HCT116 (cell line): Measurements from ENCODE around the gene KLHL2. TPM values are rescaled to one million over a fixed set of nuclear protein-coding genes. Genes with fewer than 3 reads are reported as not detected.
"Not testable (repeated sequence)": the region's sequence is repeated elsewhere in the genome, so short reads cannot be mapped to it uniquely, and the experiment has no call there.

Experiments
- ATAC-seq: fragments of 200-7000 bp; cut with Tn5 transposase; 2 replicates; pipeline ENCODE4 v1.9.1; 2020; ENCODE audit warnings: mild to moderate bottlenecking, moderate library complexity
- BruUV-seq: library from RNA; stranded (reverse); fragments of 400-500 nt; replicated peaks from 2 replicates; lab custom pipeline; 2021; lab: Mats Ljungman, UMichigan
- CTCF ChIA-PET: fragments of 300-600 bp; sonication (Branson Sonifier 250); formaldehyde crosslinking; loops from one replicate; lab custom pipeline; 2021; ENCODE audit warnings: antibody characterized with exemption; lab: Charles Lee
- POLR2A ChIA-PET: fragments of 300-600, 350-600 bp; sonication (Branson Sonifier 250); formaldehyde crosslinking; loops from one replicate; lab custom pipeline; 2021; ENCODE audit warnings: antibody characterized with exemption; lab: Charles Lee
- RAD21 ChIA-PET, 2 experiments: fragments of 300-600 bp; sonication (Branson Sonifier 250); formaldehyde crosslinking; loops; one replicate each; lab custom pipeline; 2023; ENCODE audit warnings: low total read pairs in 2 of 2; ENCODE audit not compliant: uncharacterized antibody in 2 of 2, unreplicated experiment in 2 of 2, low non-redundant PET in 1 of 2; lab: Charles Lee
- DNase-seq: peaks from one replicate; pipeline ENCODE4 v3.0.0-alpha.2; 2010; ENCODE audit warnings: low read depth, low spot score
- H2AFZ ChIP-seq: fragments of 200-600 bp; shearing (Covaris generic), sonication (generic); 2 replicates; pipeline ENCODE4 v1.6.1; 2017; ENCODE audit warnings: low read depth, mixed run types, mixed read lengths, antibody characterized with exemption, low read length; ENCODE audit not compliant: poor library complexity, severe bottlenecking
- H3K27ac ChIP-seq: 2 replicates; pipeline ENCODE4 v1.5.1; 2012; ENCODE audit warnings: low read depth, low read length
- H3K27me3 ChIP-seq: fragments of 200-600 bp; sonication (generic); 2 replicates; pipeline ENCODE4 v1.6.1; 2016; ENCODE audit warnings: mixed run types, low read length, mixed read lengths; ENCODE audit not compliant: insufficient read depth
- H3K36me3 ChIP-seq, 2 experiments: fragments of 200-500 bp in 1 of 2; fragments of 200-600 bp in 1 of 2; sonication (Bioruptor generic) in 1 of 2; sonication (generic) in 1 of 2; 2 replicates each; pipeline versions ENCODE4 v1.5.1 to v1.6.1; 2014 to 2016; ENCODE audit warnings: low read length in 2 of 2, inconsistent platforms in 1 of 2, mixed read lengths in 1 of 2, mixed run types in 1 of 2; ENCODE audit not compliant: insufficient read depth in 2 of 2, control insufficient read depth in 1 of 2
- H3K4me1 ChIP-seq, 2 experiments: fragments of 200-600 bp in 1 of 2; sonication (generic) in 1 of 2; 2 replicates each; pipeline versions ENCODE4 v1.5.1 to v1.6.1; 2012 to 2017; ENCODE audit warnings: low read length in 2 of 2, inconsistent platforms in 1 of 2, mild to moderate bottlenecking in 1 of 2, mixed read lengths in 1 of 2, mixed run types in 1 of 2, moderate library complexity in 1 of 2; ENCODE audit not compliant: insufficient read depth in 2 of 2, control insufficient read depth in 1 of 2
- H3K4me2 ChIP-seq: fragments of 200-600 bp; sonication (generic); 2 replicates; pipeline ENCODE4 v1.6.1; 2017; ENCODE audit warnings: mixed run types, low read length, mixed read lengths
- H3K4me3 ChIP-seq, 2 experiments: fragments of 200-600 bp in 1 of 2; sonication (generic) in 1 of 2; replicated peaks in 1 of 2; 2 replicates each; pipeline ENCODE4 v1.5.1; 2011 to 2016; ENCODE audit warnings: low read length in 2 of 2, control low read depth in 1 of 2, low read depth in 1 of 2, mild to moderate bottlenecking in 1 of 2, mixed read lengths in 1 of 2, mixed run types in 1 of 2
- H3K79me2 ChIP-seq: fragments of 200-600 bp; sonication (generic); 2 replicates; pipeline ENCODE4 v1.6.1; 2017; ENCODE audit warnings: mild to moderate bottlenecking, mixed run types, low read length, moderate library complexity, mixed read lengths; ENCODE audit not compliant: insufficient read depth
- H3K9ac ChIP-seq: fragments of 200-600 bp; sonication (generic); 2 replicates; pipeline ENCODE4 v1.6.1; 2016; ENCODE audit warnings: low read length, mixed read lengths
- H3K9me2 ChIP-seq: fragments of 200-600 bp; sonication (generic), shearing (Covaris generic); 2 replicates; pipeline ENCODE4 v1.6.1; 2017; ENCODE audit warnings: mixed run types, mild to moderate bottlenecking, moderate library complexity; ENCODE audit not compliant: insufficient read depth
- H3K9me3 ChIP-seq, 2 experiments: fragments of 200-500 bp in 1 of 2; fragments of 200-600 bp in 1 of 2; sonication (Bioruptor generic) in 1 of 2; sonication (generic) in 1 of 2; 2 replicates each; pipeline ENCODE4 v1.6.1; 2014 to 2017; ENCODE audit warnings: low read length in 2 of 2, mixed read lengths in 2 of 2, inconsistent platforms in 1 of 2, low read depth in 1 of 2, mild to moderate bottlenecking in 1 of 2, mixed run types in 1 of 2, moderate library complexity in 1 of 2; ENCODE audit not compliant: control insufficient read depth in 1 of 2, insufficient read depth in 1 of 2
- H4K20me1 ChIP-seq: fragments of 200-600 bp; sonication (generic), shearing (Covaris generic); 2 replicates; pipeline ENCODE4 v1.6.1; 2017; ENCODE audit warnings: mixed run types, mild to moderate bottlenecking, moderate library complexity; ENCODE audit not compliant: insufficient read depth
- FOSL1 ChIP-seq: IDR thresholded peaks from 2 replicates; pipeline ENCODE4 v1.6.1; 2012; ENCODE audit warnings: low read depth
- JUND ChIP-seq: IDR thresholded peaks from 2 replicates; pipeline ENCODE4 v1.6.1; 2012
- intact Hi-C: fragments of 100-400 bp; cut with micrococcal nuclease; formaldehyde crosslinking; loops from 2 replicates; pipeline ENCODE4 v1.10.0; 2022
- total RNA-seq: library from RNA; stranded (reverse); gene quantifications from one replicate; pipeline ENCODE4 v1.2.1, GENCODE V29; 2021; ENCODE audit not compliant: unreplicated experiment

KLHL2 gene
- total RNA-seq, 1 experiment from 2014 or later = 24.6 TPM

DNA sequence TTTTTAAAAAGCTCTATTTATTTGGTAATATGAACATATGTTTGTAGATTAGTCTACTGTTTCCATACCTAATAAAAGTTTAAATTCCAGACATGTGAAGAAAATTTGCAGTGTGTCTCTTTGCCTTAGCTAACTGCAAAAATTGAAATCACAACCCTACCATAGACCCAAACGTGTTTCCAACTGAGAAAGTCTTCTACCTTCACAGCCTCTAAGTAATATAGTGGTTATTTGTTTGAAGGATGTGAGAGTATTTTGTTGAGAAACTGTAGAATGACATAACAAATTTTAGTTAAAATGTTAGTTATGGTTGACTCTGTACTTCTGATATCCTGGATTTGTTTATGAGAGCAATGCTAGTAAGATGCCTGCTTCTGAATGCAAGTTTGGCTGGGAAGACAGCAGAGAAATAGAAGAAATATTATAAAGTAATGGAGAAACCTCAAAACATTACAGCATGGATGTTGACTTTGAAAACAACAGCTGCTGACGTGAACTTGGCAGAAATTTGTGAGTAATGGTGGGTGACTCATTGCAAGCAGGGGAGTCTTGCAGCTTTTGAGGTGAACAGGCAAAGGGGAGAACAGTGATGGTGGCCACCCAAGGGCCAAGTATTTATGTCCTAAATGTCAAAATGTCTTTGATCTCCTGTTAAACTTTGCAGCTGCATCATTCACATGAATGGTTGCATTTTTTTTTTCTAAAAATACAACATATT, 7.8 kb downstream of the KLHL2 start:
- TF ChIP-seq FOSL1 (peak; percentile 45; the same call in 1 of the 2 replicates), JUND (peak; percentile 54; the same call in 1 of the 2 replicates)

DNA sequence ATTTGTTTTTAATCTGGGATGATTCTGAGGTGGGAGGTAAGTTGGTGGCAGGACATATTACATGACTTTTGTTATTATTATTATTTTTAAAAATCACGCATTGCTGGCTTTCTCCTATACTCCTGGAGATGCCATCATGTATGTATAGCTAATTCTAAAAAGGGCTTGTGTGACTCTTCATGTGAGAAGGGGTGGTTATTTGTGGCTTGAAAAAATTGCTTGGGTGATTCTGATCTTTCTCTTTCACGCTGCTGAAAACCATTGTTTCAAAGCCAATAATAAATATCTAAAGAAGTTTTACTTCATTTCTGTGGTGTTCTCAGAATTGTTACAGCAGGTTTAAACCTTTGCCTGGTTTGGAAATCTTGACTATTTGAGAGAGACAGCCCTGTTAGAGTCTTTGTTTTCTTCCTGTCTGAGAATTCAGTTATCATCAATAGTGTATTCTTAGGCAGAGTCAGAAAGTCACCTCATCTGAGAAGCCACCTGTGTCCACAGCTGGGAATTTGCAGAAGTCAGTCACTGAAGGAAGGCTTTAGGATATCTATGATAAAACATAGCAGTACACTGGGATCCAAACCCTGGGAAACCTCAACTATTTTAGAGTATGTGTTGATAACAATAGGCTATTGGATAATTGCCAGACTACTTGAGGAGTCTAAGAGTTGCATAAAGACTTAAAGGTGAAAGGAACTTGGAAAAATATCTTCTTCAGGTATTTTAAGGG, 8.6 kb downstream of the KLHL2 start:
- H3K27me3 ChIP-seq, POLR2A ChIA-PET, H3K27ac ChIP-seq, intact Hi-C loops, H2AFZ ChIP-seq, H3K36me3 ChIP-seq, BruUV-seq, H3K9ac ChIP-seq, CTCF ChIA-PET, H3K4me3 ChIP-seq, H3K9me2 ChIP-seq, RAD21 ChIA-PET, H3K9me3 ChIP-seq, H4K20me1 ChIP-seq, ATAC-seq, DNase-seq, H3K4me2 ChIP-seq: not testable (repeated sequence)
- Histone ChIP-seq H3K4me1 (peaks cover 9 to 31% of the 10 kb centered on the region in 2 experiments; a peak in 2 of 4 replicates), H3K79me2 (peaks cover 54% of the 10 kb centered on the region)

More for the DNA sequence above, 7.8 kb downstream of the KLHL2 start:
- CTCF ChIA-PET, H3K9me3 ChIP-seq, H3K4me3 ChIP-seq, DNase-seq, H3K9me2 ChIP-seq, RAD21 ChIA-PET, H3K27me3 ChIP-seq, H3K27ac ChIP-seq, H3K36me3 ChIP-seq, H2AFZ ChIP-seq, BruUV-seq, H3K9ac ChIP-seq, intact Hi-C loops, H4K20me1 ChIP-seq, POLR2A ChIA-PET: not testable (repeated sequence)
- Histone ChIP-seq H3K79me2 (peaks cover 62% of the 10 kb centered on the region), H3K4me1 (peaks cover 9 to 30% of the 10 kb centered on the region in 2 experiments; a peak in 2 of 4 replicates), H3K4me2 (peak overlapping the region; percentile 35; the same call in 1 of the 2 replicates)
- ATAC-seq = peak; percentile 58
